ENCODE measurements around the gene PTTG1IP2. TPM values are rescaled to one million over a fixed set of nuclear protein-coding genes. Genes with fewer than 3 reads are reported as not detected.

The PTTG1IP2 gene
- total and polyA plus RNA-seq, 2 experiments from 2014 or later: not detected

DNA sequence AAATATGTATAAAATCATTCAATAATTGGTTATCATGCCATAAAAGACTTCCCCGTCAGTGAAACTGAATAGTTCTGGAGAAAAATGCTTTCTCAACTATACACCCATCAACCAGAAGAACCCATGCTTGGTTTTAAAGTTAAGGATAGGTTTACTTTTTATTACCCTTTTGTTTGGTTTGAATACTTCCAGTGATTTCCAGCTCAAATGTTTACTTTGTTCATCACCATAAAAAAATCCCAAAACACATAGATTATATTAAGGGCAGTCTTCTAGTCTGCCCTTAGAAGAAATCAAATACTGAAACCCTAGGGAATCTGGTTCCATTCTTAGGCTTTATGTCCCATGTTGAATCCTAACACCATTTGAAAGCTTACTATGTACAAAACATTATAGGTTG, 49.2 kb downstream of the PTTG1IP2 start (continued):
- TF ChIP-seq, protein P1, sequence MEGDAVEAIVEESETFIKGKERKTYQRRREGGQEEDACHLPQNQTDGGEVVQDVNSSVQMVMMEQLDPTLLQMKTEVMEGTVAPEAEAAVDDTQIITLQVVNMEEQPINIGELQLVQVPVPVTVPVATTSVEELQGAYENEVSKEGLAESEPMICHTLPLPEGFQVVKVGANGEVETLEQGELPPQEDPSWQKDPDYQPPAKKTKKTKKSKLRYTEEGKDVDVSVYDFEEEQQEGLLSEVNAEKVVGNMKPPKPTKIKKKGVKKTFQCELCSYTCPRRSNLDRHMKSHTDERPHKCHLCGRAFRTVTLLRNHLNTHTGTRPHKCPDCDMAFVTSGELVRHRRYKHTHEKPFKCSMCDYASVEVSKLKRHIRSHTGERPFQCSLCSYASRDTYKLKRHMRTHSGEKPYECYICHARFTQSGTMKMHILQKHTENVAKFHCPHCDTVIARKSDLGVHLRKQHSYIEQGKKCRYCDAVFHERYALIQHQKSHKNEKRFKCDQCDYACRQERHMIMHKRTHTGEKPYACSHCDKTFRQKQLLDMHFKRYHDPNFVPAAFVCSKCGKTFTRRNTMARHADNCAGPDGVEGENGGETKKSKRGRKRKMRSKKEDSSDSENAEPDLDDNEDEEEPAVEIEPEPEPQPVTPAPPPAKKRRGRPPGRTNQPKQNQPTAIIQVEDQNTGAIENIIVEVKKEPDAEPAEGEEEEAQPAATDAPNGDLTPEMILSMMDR (conservative IDR thresholded peaks at IDR 0.05; ENCODE audit: low read depth in 2 of 2): no peak
- TF ChIP-seq EZH2 (IDR thresholded peaks at IDR 0.05; ENCODE audit: low read depth, unreplicated experiment) (no peak), NANOG (IDR thresholded peaks at IDR 0.05; ENCODE audit: borderline replicate concordance) (no peak), JUNB (IDR thresholded peaks at IDR 0.05; ENCODE audit: unreplicated experiment) (no peak)

DNA sequence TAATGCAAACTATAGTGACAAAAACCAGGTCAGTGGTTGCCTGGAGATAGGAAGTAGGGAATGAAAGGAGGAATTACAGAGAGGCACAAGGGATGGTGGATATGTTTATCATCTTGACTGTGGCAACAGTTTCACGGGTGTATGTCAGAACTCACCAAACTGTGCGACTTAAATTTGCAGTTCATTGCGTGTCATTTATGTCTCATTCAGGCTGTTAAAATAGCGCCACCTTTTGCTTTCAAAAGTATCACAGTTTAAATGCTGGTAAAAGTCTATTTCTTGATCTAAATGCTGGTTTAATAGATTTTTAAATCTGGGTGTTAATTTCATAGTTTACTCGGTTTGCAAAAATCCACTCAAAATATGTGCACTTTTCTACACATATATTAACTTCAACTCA, 51.0 kb downstream of the PTTG1IP2 start:
- Histone ChIP-seq H3K9me2 (ENCODE audit: insufficient read depth) (no peaks in the 10 kb centered on the region), H3K27ac (ENCODE audit: low read depth) (no peak overlapping the region), H2AFZ (no peak overlapping the region), H3K27me3 (ENCODE audit: insufficient read depth) (no peaks in the 10 kb centered on the region), H3F3A (replicated peaks; ENCODE audit: low read depth) (no peaks in the 10 kb centered on the region), H4K20me1 (replicated peaks; ENCODE audit: insufficient read depth) (no peaks in the 10 kb centered on the region), H3K79me2 (replicated peaks; ENCODE audit: insufficient read depth) (no peaks in the 10 kb centered on the region), H3K36me3 (ENCODE audit: insufficient read depth) (no peaks in the 10 kb centered on the region), H3K4me2 (peak overlapping the region; percentile 47; the same call in 1 of the 2 replicates), H3K4me3 (no peak overlapping the region), H3K4me1 (ENCODE audit: insufficient read depth) (peaks cover 41% of the 10 kb centered on the region)
- DNase-seq (ENCODE audit: low spot score) (peak; percentile 68), ATAC-seq (no peak)
- no peaks in the 10 kb centered on the region for H3K27me3 Mint-ChIP-seq (ENCODE audit: insufficient read depth, low read depth, poor library complexity)
- H3K36me3 Mint-ChIP-seq (ENCODE audit: low read depth): no peaks in the 10 kb centered on the region
- H3K9me3 Mint-ChIP-seq: no peaks in the 10 kb centered on the region
- no peak overlapping the region for H3K27ac Mint-ChIP-seq
- TF ChIP-seq, protein P2, sequence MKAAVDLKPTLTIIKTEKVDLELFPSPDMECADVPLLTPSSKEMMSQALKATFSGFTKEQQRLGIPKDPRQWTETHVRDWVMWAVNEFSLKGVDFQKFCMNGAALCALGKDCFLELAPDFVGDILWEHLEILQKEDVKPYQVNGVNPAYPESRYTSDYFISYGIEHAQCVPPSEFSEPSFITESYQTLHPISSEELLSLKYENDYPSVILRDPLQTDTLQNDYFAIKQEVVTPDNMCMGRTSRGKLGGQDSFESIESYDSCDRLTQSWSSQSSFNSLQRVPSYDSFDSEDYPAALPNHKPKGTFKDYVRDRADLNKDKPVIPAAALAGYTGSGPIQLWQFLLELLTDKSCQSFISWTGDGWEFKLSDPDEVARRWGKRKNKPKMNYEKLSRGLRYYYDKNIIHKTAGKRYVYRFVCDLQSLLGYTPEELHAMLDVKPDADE (IDR thresholded peaks at IDR 0.05): no peak
- TF ChIP-seq CREB1 (CRISPR knock-in tag; IDR thresholded peaks at IDR 0.05; ENCODE audit: low read depth) (no peak), STAT1 (IDR thresholded peaks at IDR 0.05; ENCODE audit: unreplicated experiment) (no peak), POLR2AphosphoS5 (IDR thresholded peaks at IDR 0.05; ENCODE audit: low read depth) (no peak)
- TF ChIP-seq, protein P3, sequence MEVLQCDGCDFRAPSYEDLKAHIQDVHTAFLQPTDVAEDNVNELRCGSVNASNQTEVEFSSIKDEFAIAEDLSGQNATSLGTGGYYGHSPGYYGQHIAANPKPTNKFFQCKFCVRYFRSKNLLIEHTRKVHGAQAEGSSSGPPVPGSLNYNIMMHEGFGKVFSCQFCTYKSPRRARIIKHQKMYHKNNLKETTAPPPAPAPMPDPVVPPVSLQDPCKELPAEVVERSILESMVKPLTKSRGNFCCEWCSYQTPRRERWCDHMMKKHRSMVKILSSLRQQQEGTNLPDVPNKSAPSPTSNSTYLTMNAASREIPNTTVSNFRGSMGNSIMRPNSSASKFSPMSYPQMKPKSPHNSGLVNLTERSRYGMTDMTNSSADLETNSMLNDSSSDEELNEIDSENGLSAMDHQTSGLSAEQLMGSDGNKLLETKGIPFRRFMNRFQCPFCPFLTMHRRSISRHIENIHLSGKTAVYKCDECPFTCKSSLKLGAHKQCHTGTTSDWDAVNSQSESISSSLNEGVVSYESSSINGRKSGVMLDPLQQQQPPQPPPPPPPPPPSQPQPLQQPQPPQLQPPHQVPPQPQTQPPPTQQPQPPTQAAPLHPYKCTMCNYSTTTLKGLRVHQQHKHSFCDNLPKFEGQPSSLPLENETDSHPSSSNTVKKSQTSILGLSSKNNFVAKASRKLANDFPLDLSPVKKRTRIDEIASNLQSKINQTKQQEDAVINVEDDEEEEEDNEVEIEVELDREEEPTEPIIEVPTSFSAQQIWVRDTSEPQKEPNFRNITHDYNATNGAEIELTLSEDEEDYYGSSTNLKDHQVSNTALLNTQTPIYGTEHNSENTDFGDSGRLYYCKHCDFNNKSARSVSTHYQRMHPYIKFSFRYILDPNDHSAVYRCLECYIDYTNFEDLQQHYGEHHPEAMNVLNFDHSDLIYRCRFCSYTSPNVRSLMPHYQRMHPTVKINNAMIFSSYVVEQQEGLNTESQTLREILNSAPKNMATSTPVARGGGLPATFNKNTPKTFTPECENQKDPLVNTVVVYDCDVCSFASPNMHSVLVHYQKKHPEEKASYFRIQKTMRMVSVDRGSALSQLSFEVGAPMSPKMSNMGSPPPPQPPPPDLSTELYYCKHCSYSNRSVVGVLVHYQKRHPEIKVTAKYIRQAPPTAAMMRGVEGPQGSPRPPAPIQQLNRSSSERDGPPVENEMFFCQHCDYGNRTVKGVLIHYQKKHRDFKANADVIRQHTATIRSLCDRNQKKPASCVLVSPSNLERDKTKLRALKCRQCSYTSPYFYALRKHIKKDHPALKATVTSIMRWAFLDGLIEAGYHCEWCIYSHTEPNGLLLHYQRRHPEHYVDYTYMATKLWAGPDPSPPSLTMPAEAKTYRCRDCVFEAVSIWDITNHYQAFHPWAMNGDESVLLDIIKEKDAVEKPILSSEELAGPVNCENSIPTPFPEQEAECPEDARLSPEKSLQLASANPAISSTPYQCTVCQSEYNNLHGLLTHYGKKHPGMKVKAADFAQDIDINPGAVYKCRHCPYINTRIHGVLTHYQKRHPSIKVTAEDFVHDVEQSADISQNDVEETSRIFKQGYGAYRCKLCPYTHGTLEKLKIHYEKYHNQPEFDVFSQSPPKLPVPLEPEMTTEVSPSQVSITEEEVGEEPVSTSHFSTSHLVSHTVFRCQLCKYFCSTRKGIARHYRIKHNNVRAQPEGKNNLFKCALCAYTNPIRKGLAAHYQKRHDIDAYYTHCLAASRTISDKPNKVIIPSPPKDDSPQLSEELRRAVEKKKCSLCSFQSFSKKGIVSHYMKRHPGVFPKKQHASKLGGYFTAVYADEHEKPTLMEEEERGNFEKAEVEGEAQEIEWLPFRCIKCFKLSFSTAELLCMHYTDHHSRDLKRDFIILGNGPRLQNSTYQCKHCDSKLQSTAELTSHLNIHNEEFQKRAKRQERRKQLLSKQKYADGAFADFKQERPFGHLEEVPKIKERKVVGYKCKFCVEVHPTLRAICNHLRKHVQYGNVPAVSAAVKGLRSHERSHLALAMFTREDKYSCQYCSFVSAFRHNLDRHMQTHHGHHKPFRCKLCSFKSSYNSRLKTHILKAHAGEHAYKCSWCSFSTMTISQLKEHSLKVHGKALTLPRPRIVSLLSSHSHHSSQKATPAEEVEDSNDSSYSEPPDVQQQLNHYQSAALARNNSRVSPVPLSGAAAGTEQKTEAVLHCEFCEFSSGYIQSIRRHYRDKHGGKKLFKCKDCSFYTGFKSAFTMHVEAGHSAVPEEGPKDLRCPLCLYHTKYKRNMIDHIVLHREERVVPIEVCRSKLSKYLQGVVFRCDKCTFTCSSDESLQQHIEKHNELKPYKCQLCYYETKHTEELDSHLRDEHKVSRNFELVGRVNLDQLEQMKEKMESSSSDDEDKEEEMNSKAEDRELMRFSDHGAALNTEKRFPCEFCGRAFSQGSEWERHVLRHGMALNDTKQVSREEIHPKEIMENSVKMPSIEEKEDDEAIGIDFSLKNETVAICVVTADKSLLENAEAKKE (CRISPR knock-in tag; IDR thresholded peaks at IDR 0.05): no peak
- TF ChIP-seq, protein P1 (conservative IDR thresholded peaks at IDR 0.05; ENCODE audit: low read depth in 2 of 2): peak; percentile 61 to 79
- peaks cover 40% of the 10 kb centered on the region for H3K4me1 Mint-ChIP-seq
- H3K4me3 Mint-ChIP-seq: no peak overlapping the region

Data from GM23338 (cell line).